Progenitor cell of endocrine pancreas (in vitro differentiated cells): ENCODE measurements around the gene PHYHD1. TPM values are rescaled to one million over a fixed set of nuclear protein-coding genes. Genes with fewer than 3 reads are reported as not detected.

Experiments
- DNase-seq: peaks from one replicate; pipeline ENCODE4 v3.0.0; 2021; ENCODE audit warnings: low spot score; ENCODE audit not compliant: unreplicated experiment
- H3K27ac Mint-ChIP-seq: 2 replicates; pipeline ENCODE4 v1.8.0; 2021; ENCODE audit warnings: mild to moderate bottlenecking, moderate library complexity, mixed read lengths
- H3K27me3 Mint-ChIP-seq: 2 replicates; pipeline ENCODE4 v1.8.0; 2021; ENCODE audit warnings: mixed read lengths
- H3K36me3 Mint-ChIP-seq: 2 replicates; pipeline ENCODE4 v1.8.0; 2022; ENCODE audit warnings: mixed read lengths; ENCODE audit not compliant: insufficient read depth
- H3K4me1 Mint-ChIP-seq: 2 replicates; pipeline ENCODE4 v1.8.0; 2021; ENCODE audit warnings: low read depth, mixed read lengths
- H3K4me3 Mint-ChIP-seq: 2 replicates; pipeline ENCODE4 v1.8.0; 2021; ENCODE audit warnings: low read depth, mild to moderate bottlenecking, moderate library complexity, mixed read lengths
- H3K9me3 Mint-ChIP-seq: 2 replicates; pipeline ENCODE4 v1.8.0; 2021; ENCODE audit warnings: low read depth, mixed read lengths
- CTCF ChIP-seq: fragments of 200-600 bp; sonication (generic); IDR thresholded peaks from one replicate; pipeline ENCODE4 v1.5.0; 2021; ENCODE audit warnings: antibody characterized with exemption, mild to moderate bottlenecking; ENCODE audit not compliant: unreplicated experiment
- total RNA-seq: library from RNA; stranded (reverse); gene quantifications from 2 replicates; pipeline ENCODE4 v1.2.1, GENCODE V29; 2021

The PHYHD1 gene
- total RNA-seq, 1 donor from 2014 or later: 19.9 TPM

- Mint-ChIP-seq H3K4me1 (peaks cover 20% of the 10 kb centered on the region), H3K4me3 (peak overlapping the region; percentile 38), H3K27me3 (no peaks in the 10 kb centered on the region), H3K36me3 (peaks cover 4% of the 10 kb centered on the region), H3K9me3 (no peaks in the 10 kb centered on the region), H3K27ac (peak overlapping the region; percentile 52)
- no peak for TF ChIP-seq CTCF
- DNase-seq: no peak
Observed at GRCh38 chr9:128884164-128884563, 36.6 kb upstream of the PHYHD1 start.

- Mint-ChIP-seq H3K4me3 (peak overlapping the region; percentile 44), H3K4me1 (peaks cover 18% of the 10 kb centered on the region), H3K9me3 (no peaks in the 10 kb centered on the region), H3K27me3 (no peaks in the 10 kb centered on the region), H3K36me3 (peaks cover 4% of the 10 kb centered on the region), H3K27ac (no peak overlapping the region)
- TF ChIP-seq CTCF: no peak
- no peak for DNase-seq
Observed at GRCh38 chr9:128885376-128885775, 35.4 kb upstream of the PHYHD1 start.

GRCh38 chr9:128885798-128886197 lies 35.0 kb upstream of the PHYHD1 start:
- H3K36me3 Mint-ChIP-seq: peaks cover 6% of the 10 kb centered on the region
- no peak overlapping the region for H3K27ac Mint-ChIP-seq
- no peaks in the 10 kb centered on the region for H3K9me3 Mint-ChIP-seq
- DNase-seq: no peak
- H3K27me3 Mint-ChIP-seq: no peaks in the 10 kb centered on the region
- no peak overlapping the region for H3K4me3 Mint-ChIP-seq
- H3K4me1 Mint-ChIP-seq: peaks cover 17% of the 10 kb centered on the region
- TF ChIP-seq CTCF: no peak

- no peak for DNase-seq
- peaks cover 6% of the 10 kb centered on the region for H3K36me3 Mint-ChIP-seq
Observed at GRCh38 chr9:128886211-128886891, 34.4 kb upstream of the PHYHD1 start.

GRCh38 chr9:128887049-128887448 lies 33.7 kb upstream of the PHYHD1 start:
- DNase-seq: no peak
- no peaks in the 10 kb centered on the region for H3K27me3 Mint-ChIP-seq
- H3K36me3 Mint-ChIP-seq: peaks cover 6% of the 10 kb centered on the region
- no peak overlapping the region for H3K27ac Mint-ChIP-seq
- peaks cover 12% of the 10 kb centered on the region for H3K4me1 Mint-ChIP-seq
- H3K4me3 Mint-ChIP-seq: no peak overlapping the region
- no peak for TF ChIP-seq CTCF
- no peaks in the 10 kb centered on the region for H3K9me3 Mint-ChIP-seq

More at GRCh38 chr9:128886211-128886891, 34.4 kb upstream of the PHYHD1 start:
- Mint-ChIP-seq H3K27me3 (no peaks in the 10 kb centered on the region), H3K4me1 (peaks cover 12% of the 10 kb centered on the region), H3K27ac (no peak overlapping the region), H3K4me3 (no peak overlapping the region), H3K9me3 (no peaks in the 10 kb centered on the region)
- no peak for TF ChIP-seq CTCF
